Measurements from ENCODE around the gene HDAC10.

The HDAC10 gene

DNA sequence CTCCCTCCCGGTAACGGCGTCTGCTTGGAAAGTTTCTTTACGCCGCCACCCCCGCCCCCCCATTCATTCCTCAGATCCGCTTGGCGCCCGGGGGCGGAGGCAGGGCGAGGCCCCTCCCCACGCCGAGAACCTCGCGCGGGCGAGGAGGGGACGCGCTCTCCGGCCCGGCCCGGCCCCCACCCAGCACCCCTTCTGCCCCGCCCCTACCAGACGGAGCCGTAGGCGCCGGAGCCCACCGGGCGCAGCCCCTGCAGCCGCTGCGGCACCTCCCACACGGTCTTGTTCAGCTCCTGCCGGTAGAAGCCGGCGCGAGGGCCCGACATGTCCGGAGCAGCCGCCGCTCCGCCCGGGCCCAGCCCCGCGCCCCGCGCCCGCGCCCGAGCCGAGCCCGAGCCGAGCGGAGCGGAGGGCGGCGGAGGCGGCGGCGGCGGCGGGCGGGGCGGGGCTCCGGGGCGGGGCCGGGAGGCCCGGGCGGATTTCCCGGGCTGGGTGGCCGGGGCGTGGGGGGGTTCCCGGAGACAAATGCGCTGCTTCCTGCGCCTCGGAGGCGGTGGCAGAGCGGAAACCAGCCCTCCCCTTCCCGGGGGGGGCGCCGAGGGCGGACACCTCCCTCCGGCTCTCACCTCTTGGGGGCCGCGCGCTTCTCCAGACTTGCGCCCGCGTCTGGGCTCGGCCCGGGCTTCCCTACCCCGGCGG is 19.1 kb upstream of the HDAC10 start, which contains the start of gene MAPK11:
Gene MAPK11, minus strand, starts transcription at position 411 of the 696 bp plus-strand sequence. Its CDS starts 88 bp downstream, at position 323.
- Histone ChIP-seq H3K4me3 (ENCODE audit: low read depth in 1 of 2, low read length in 2 of 2) (peak within 1 kb of the TSS; percentile 50 to 55), H3K36me3 (ENCODE audit: control insufficient read depth in 1 of 2, insufficient read depth in 2 of 2, low read length in 2 of 2) (peaks cover 3% of the 10 kb centered on the region in 2 donors), H3K9me3 (ENCODE audit: control insufficient read depth in 1 of 2, low read length in 2 of 2) (no peaks in the 10 kb centered on the region), H3K4me1 (ENCODE audit: control insufficient read depth in 1 of 2, insufficient read depth in 2 of 2, low read length in 2 of 2) (peaks cover 20 to 23% of the 10 kb centered on the region in 2 donors), H3K27ac (ENCODE audit: low read depth, low read length) (peak within 1 kb of the TSS; percentile 20), H3K27me3 (ENCODE audit: control insufficient read depth in 1 of 2, insufficient read depth in 2 of 2, low read length in 2 of 2) (peaks cover 5 to 6% of the 10 kb centered on the region in 2 donors), H3K9ac (ENCODE audit: low read depth in 1 of 2, low read length in 2 of 2) (no peak within 1 kb of the TSS)

DNA sequence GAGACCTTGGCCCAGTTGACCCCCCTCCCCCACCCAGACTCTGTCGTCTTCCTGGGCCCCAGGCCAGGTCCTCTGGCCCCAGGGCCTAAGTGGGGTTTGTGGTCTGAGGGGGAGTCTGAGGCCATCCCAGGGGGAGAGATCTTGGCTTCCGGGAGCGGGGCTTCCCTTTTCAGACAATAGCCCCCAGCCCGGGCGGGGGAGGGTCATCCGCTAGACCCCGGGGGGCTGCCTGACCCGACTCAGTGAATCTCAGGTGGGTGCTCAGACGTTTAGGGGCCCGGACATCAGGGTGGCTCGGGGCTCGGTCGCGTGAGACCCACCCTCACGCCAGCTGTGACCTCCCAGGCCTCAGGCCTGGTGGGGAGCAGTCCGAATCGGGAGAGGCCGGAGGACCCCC is 18.5 kb upstream of the HDAC10 start:
- Histone ChIP-seq H3K4me1 (ENCODE audit: control insufficient read depth in 1 of 2, insufficient read depth in 2 of 2, low read length in 2 of 2) (peaks cover 20 to 23% of the 10 kb centered on the region in 2 donors), H3K36me3 (ENCODE audit: control insufficient read depth in 1 of 2, insufficient read depth in 2 of 2, low read length in 2 of 2) (no peaks in the 10 kb centered on the region), H3K27me3 (ENCODE audit: control insufficient read depth in 1 of 2, insufficient read depth in 2 of 2, low read length in 2 of 2) (peaks cover 5 to 6% of the 10 kb centered on the region in 2 donors), H3K9me3 (ENCODE audit: control insufficient read depth in 1 of 2, low read length in 2 of 2) (no peaks in the 10 kb centered on the region), H3K4me3 (ENCODE audit: low read depth in 1 of 2, low read length in 2 of 2) (no peak overlapping the region), H3K27ac (ENCODE audit: low read depth, low read length) (no peak overlapping the region), H3K9ac (ENCODE audit: low read depth in 1 of 2, low read length in 2 of 2) (no peak overlapping the region)

DNA sequence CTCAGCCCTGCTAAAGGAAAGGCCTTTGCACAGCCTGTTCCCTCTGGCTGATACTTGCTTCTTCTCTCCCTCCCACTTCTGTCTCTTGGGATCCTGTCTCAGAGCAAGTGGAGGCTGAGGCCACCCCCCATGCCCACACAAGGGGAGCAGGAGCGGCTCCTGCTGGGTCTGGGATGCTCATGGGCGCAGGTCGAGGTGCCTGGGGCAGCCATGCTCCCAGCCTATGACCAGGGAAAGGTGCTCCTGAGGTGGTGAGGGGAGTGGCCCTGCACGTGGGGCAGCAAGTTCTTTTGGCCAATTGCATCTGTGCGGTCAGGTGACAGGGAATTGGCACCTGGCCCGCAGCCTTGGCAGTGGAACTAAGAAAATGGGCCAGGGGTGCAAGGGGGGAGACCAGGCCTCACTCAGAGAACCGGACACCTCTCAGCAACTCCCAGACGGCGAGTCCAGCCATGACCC is 17.6 kb upstream of the HDAC10 start:
- no peaks in the 10 kb centered on the region for H3K36me3 ChIP-seq (ENCODE audit: control insufficient read depth in 1 of 2, insufficient read depth in 2 of 2, low read length in 2 of 2)
- peaks cover 20 to 23% of the 10 kb centered on the region in 2 donors for H3K4me1 ChIP-seq (ENCODE audit: control insufficient read depth in 1 of 2, insufficient read depth in 2 of 2, low read length in 2 of 2)
- no peak overlapping the region for H3K27ac ChIP-seq (ENCODE audit: low read depth, low read length)
- H3K4me3 ChIP-seq (ENCODE audit: low read depth in 1 of 2, low read length in 2 of 2) = no peak overlapping the region
- no peaks in the 10 kb centered on the region for H3K9me3 ChIP-seq (ENCODE audit: control insufficient read depth in 1 of 2, low read length in 2 of 2)
- peaks cover 5 to 6% of the 10 kb centered on the region in 2 donors for H3K27me3 ChIP-seq (ENCODE audit: control insufficient read depth in 1 of 2, insufficient read depth in 2 of 2, low read length in 2 of 2)
- H3K9ac ChIP-seq (ENCODE audit: low read depth in 1 of 2, low read length in 2 of 2) = no peak overlapping the region

DNA sequence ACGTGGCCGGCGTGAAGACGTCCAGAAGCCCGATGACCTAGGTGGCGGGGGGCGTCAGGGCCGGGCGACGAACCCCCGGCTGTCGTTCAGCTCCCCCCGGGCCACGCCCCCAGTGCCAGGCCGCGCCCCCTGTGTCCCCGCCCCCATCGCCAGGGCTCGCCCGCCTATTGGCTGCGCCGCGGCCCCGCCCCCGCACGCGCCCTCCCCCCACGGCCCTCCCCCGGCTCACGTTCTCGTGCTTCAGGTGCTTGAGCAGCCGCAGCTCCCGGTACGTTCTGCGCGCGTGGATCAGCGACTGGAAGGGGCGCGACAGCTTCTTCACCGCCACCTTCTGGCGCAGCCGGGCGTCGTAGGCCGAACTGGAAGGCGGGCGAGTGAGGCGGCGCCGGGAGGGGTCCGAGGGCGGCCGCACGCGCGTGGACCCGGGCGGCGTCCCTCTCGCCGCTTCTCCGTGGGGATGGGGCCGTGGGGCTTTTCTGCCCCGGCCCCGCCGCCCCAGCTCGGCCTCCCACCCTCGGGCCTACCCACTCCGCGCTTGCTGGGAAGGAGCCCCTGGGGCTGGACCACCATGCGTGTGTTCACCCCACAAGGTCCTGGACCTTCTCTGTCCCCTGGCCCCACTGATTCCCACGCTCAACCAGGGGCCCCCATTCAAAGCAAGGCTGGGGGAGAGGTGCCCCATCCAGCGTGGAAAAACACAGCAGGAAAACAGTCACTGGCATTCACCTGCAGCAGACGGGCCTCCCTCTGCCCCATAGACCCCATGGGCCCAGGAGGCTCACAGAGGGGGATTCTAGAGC is 16.7 kb upstream of the HDAC10 start:
- Histone ChIP-seq H3K36me3 (ENCODE audit: control insufficient read depth in 1 of 2, insufficient read depth in 2 of 2, low read length in 2 of 2) (no peaks in the 10 kb centered on the region), H3K9ac (ENCODE audit: low read depth in 1 of 2, low read length in 2 of 2) (no peak overlapping the region), H3K9me3 (ENCODE audit: control insufficient read depth in 1 of 2, low read length in 2 of 2) (no peaks in the 10 kb centered on the region), H3K4me1 (ENCODE audit: control insufficient read depth in 1 of 2, insufficient read depth in 2 of 2, low read length in 2 of 2) (peaks cover 20 to 23% of the 10 kb centered on the region in 2 donors), H3K4me3 (ENCODE audit: low read depth in 1 of 2, low read length in 2 of 2) (no peak overlapping the region), H3K27me3 (ENCODE audit: control insufficient read depth in 1 of 2, insufficient read depth in 2 of 2, low read length in 2 of 2) (peaks cover 10 to 12% of the 10 kb centered on the region in 2 donors), H3K27ac (ENCODE audit: low read depth, low read length) (no peak overlapping the region)

DNA sequence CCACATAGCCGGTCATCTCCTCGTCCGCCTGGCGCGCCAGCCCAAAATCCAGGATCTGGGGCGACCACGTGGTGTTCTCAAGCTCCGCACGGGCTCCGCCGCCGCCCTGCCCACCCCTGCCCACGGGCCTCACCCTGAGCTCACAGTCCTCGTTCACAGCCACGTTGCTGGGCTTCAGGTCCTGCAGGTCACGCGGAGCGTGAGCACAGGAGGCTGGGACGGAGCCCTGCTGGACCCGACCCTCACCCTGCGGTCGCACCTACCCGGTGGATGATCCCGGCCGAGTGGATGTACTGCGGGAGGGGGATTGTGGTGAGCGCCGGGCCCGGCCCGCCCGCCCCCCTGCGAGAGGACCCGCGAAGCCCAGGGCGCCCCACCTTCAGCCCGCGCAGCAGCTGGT is 15.9 kb upstream of the HDAC10 start:
- Histone ChIP-seq H3K27me3 (ENCODE audit: control insufficient read depth in 1 of 2, insufficient read depth in 2 of 2, low read length in 2 of 2) (peaks cover 17 to 20% of the 10 kb centered on the region in 2 donors), H3K4me1 (ENCODE audit: control insufficient read depth in 1 of 2, insufficient read depth in 2 of 2, low read length in 2 of 2) (peaks cover 20 to 27% of the 10 kb centered on the region in 2 donors)

DNA sequence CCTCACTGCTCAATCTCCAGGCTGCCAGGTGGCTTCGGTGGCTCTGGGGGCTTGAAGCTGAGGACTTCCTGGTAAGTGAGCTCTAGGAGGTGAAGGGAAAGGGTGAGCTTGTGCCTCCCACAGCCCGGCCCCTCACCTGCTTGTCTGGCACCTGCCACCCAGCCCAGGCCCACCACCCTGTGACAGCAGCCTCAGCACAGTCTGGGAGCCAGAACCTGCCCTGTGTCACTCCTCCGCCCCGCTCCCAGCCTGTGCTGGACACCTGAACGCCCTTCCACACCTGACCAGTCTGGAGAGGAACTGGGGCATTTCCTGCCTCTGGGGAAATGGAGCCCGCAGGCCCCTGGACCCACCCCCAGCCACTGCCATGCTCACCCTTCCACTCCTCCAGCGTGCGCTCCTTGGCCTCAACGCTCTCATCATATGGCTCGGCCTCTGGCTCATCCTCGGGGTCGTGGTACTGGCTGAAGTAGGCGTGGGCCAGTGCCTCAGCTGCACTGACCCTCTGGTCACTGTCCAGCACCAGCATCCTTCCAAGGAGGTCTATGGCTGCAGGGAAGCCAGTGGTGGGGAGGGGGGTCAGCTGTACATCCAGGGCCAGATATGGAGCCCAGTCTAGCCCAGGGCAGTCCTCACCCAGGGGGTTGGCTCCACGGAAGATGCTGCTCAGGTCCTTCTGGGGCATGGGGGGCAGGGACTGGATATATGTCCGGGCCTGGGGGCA is 14.0 kb upstream of the HDAC10 start:
- Histone ChIP-seq H3K36me3 (ENCODE audit: control insufficient read depth in 1 of 2, insufficient read depth in 2 of 2, low read length in 2 of 2) (no peaks in the 10 kb centered on the region), H3K4me3 (ENCODE audit: low read depth in 1 of 2, low read length in 2 of 2) (no peak overlapping the region), H3K9me3 (ENCODE audit: control insufficient read depth in 1 of 2, low read length in 2 of 2) (no peaks in the 10 kb centered on the region), H3K9ac (ENCODE audit: low read depth in 1 of 2, low read length in 2 of 2) (no peak overlapping the region), H3K27me3 (ENCODE audit: control insufficient read depth in 1 of 2, insufficient read depth in 2 of 2, low read length in 2 of 2) (peaks cover 21 to 27% of the 10 kb centered on the region in 2 donors), H3K27ac (ENCODE audit: low read depth, low read length) (no peak overlapping the region), H3K4me1 (ENCODE audit: control insufficient read depth in 1 of 2, insufficient read depth in 2 of 2, low read length in 2 of 2) (peaks cover 13 to 19% of the 10 kb centered on the region in 2 donors)

More for the DNA sequence above, 15.9 kb upstream of the HDAC10 start:
- H3K4me3 ChIP-seq (ENCODE audit: low read depth in 1 of 2, low read length in 2 of 2) = no peak overlapping the region
- H3K9me3 ChIP-seq (ENCODE audit: control insufficient read depth in 1 of 2, low read length in 2 of 2) = no peaks in the 10 kb centered on the region
- no peaks in the 10 kb centered on the region for H3K36me3 ChIP-seq (ENCODE audit: control insufficient read depth in 1 of 2, insufficient read depth in 2 of 2, low read length in 2 of 2)
- no peak overlapping the region for H3K9ac ChIP-seq (ENCODE audit: low read depth in 1 of 2, low read length in 2 of 2)
- no peak overlapping the region for H3K27ac ChIP-seq (ENCODE audit: low read depth, low read length)

DNA sequence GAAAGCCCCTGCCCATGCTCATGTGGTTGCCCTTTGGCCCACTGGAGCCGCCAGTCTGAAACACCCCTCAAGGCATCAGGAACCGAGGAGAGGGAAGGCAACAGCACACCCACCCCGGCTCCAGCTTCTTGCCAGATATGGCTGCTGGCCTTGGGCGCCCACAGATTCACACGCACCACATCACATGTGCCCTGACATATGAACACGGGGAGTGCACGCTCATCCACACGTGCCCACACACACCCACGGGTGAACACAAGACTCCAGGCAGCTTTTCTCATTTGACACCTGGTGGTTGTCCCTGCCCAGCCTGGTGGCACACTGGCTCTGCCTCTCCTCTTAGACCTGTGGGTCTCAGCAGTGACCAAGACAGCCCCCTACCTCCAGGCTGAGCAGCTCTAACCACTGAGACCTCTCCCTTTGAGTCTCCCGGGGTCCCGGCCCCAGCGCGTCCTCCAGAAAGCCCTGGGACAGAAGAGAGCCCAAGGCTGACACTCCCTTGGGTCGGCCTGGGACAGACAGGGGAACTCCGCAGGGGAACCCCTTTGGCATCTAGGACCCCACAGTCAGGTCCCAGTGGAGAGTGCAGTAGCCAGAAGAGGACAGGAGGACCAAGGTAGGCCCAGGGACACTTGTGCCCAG is 13.2 kb upstream of the HDAC10 start:
- Histone ChIP-seq H3K4me1 (ENCODE audit: control insufficient read depth in 1 of 2, insufficient read depth in 2 of 2, low read length in 2 of 2) (peaks cover 10 to 15% of the 10 kb centered on the region in 2 donors), H3K27ac (ENCODE audit: low read depth, low read length) (no peak overlapping the region), H3K9me3 (ENCODE audit: control insufficient read depth in 1 of 2, low read length in 2 of 2) (no peaks in the 10 kb centered on the region), H3K36me3 (ENCODE audit: control insufficient read depth in 1 of 2, insufficient read depth in 2 of 2, low read length in 2 of 2) (no peaks in the 10 kb centered on the region), H3K4me3 (ENCODE audit: low read depth in 1 of 2, low read length in 2 of 2) (no peak overlapping the region), H3K9ac (ENCODE audit: low read depth in 1 of 2, low read length in 2 of 2) (no peak overlapping the region), H3K27me3 (ENCODE audit: control insufficient read depth in 1 of 2, insufficient read depth in 2 of 2, low read length in 2 of 2) (peaks cover 23 to 24% of the 10 kb centered on the region in 2 donors)

DNA sequence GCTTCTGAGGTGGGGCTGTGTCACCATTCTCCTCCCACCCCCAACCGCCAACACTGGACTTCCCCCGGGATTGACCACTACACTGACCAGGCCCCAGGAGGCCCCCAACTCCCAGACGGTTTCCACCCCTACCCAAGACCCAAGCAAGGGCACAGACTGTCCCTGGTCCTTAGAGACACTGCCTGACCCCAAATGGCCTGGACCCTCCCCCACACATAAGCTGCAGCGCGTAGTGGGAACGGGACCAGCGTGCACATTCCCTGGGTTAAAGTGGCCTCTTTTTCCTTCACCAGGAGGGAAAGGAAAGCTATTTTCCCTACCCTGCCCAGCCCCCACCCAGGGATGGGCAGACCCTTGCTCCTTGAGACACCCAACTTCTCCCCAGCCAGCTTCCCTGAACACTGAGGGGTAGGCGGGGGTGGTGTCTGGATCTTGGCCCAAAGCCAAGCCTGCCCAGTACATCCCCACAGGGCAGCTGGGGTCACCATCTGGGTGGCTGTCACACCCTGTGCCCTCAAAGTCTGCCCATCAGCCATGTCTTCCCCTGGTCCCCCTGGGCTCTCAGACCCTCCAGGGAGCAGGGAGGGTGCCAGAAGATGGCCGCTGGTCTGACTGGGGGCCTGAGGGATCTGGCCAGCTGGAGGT is 12.0 kb upstream of the HDAC10 start:
- no peak overlapping the region for H3K9ac ChIP-seq (ENCODE audit: low read depth in 1 of 2, low read length in 2 of 2)
- no peaks in the 10 kb centered on the region for H3K9me3 ChIP-seq (ENCODE audit: control insufficient read depth in 1 of 2, low read length in 2 of 2)
- H3K36me3 ChIP-seq (ENCODE audit: control insufficient read depth in 1 of 2, insufficient read depth in 2 of 2, low read length in 2 of 2) = no peaks in the 10 kb centered on the region
- no peak overlapping the region for H3K4me3 ChIP-seq (ENCODE audit: low read depth in 1 of 2, low read length in 2 of 2)
- H3K27me3 ChIP-seq (ENCODE audit: control insufficient read depth in 1 of 2, insufficient read depth in 2 of 2, low read length in 2 of 2) = peaks cover 21 to 24% of the 10 kb centered on the region in 2 donors
- H3K4me1 ChIP-seq (ENCODE audit: control insufficient read depth in 1 of 2, insufficient read depth in 2 of 2, low read length in 2 of 2) = peaks cover under 1 to 8% of the 10 kb centered on the region in 2 donors
- no peak overlapping the region for H3K27ac ChIP-seq (ENCODE audit: low read depth, low read length)

DNA sequence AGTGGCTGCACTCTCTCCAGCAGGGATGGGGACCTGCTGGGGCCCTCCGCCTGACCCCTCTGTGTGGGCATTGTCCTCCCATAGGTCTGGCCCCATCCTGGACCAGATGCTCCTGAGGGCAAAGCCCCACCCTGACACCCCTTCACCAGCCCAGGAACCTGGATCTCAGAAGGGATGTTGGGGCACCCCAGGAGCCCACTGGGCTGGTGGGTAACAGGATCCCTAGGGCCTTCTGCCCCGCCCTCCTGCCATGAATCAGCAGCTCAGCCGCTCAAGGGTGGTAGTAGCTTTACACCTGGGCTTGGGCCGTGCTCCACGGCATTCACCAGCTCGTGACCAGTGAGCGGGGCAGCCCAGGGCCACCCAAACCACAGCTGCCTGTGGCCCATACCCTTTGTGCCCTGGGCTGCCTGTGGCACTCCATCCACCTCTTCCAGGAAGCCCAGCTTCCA is 11.4 kb upstream of the HDAC10 start:
- Histone ChIP-seq H3K27ac (ENCODE audit: low read depth, low read length) (no peak overlapping the region), H3K9ac (ENCODE audit: low read depth in 1 of 2, low read length in 2 of 2) (no peak overlapping the region), H3K4me1 (ENCODE audit: control insufficient read depth in 1 of 2, insufficient read depth in 2 of 2, low read length in 2 of 2) (peaks cover 6 to 8% of the 10 kb centered on the region in 2 donors)

More for the DNA sequence above, 11.4 kb upstream of the HDAC10 start:
- Histone ChIP-seq H3K36me3 (ENCODE audit: control insufficient read depth in 1 of 2, insufficient read depth in 2 of 2, low read length in 2 of 2) (no peaks in the 10 kb centered on the region), H3K4me3 (ENCODE audit: low read depth in 1 of 2, low read length in 2 of 2) (no peak overlapping the region), H3K9me3 (ENCODE audit: control insufficient read depth in 1 of 2, low read length in 2 of 2) (no peaks in the 10 kb centered on the region), H3K27me3 (ENCODE audit: control insufficient read depth in 1 of 2, insufficient read depth in 2 of 2, low read length in 2 of 2) (peaks cover 21 to 24% of the 10 kb centered on the region in 2 donors)

Data from duodenal mucosa (tissue), 2 donors.